Measurements from ENCODE around the gene ZNF385B.

DNA sequence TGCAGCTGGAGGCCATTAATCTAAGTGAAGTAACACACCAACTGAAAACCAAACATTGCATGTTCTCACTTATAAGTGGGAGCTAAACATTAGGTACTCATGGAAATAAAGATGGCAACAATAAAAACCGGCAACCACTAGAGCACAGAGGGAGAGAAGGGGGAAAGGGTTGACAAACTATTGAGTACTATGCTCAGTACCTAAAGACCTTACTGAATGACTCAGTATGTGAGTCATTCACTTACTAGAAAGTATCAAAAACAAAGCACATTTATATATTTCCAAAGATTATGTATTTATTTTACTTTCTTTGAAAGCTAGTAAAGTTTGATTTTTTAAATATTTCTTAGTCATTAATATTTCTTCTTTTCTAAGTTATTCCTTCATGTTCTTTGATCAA lies 48.9 kb downstream of the ZNF385B start:
- TF ChIP-seq, protein P1, sequence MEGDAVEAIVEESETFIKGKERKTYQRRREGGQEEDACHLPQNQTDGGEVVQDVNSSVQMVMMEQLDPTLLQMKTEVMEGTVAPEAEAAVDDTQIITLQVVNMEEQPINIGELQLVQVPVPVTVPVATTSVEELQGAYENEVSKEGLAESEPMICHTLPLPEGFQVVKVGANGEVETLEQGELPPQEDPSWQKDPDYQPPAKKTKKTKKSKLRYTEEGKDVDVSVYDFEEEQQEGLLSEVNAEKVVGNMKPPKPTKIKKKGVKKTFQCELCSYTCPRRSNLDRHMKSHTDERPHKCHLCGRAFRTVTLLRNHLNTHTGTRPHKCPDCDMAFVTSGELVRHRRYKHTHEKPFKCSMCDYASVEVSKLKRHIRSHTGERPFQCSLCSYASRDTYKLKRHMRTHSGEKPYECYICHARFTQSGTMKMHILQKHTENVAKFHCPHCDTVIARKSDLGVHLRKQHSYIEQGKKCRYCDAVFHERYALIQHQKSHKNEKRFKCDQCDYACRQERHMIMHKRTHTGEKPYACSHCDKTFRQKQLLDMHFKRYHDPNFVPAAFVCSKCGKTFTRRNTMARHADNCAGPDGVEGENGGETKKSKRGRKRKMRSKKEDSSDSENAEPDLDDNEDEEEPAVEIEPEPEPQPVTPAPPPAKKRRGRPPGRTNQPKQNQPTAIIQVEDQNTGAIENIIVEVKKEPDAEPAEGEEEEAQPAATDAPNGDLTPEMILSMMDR (IDR thresholded peaks at IDR 0.05 in 2 of 3, conservative IDR thresholded peaks at IDR 0.05 in 1 of 3; ENCODE audit: borderline replicate concordance in 1 of 3, insufficient read depth in 1 of 3, low read depth in 2 of 3, low read length in 2 of 3): no peak
- TF ChIP-seq JUND (IDR thresholded peaks at IDR 0.05) (no peak), EZH2 (IDR thresholded peaks at IDR 0.05) (no peak), ZFX (IDR thresholded peaks at IDR 0.05) (no peak), ELF1 (IDR thresholded peaks at IDR 0.05; ENCODE audit: borderline replicate concordance, low read depth) (no peak), CBX3 (IDR thresholded peaks at IDR 0.05; ENCODE audit: low read depth) (no peak), SRF (IDR thresholded peaks at IDR 0.05; ENCODE audit: low read depth) (no peak), ZNF274 (IDR thresholded peaks at IDR 0.05; ENCODE audit: low read depth, low read length) (no peak), EZH2phosphoT487 (IDR thresholded peaks at IDR 0.05; ENCODE audit: borderline replicate concordance) (no peak), YY1 (IDR thresholded peaks at IDR 0.05; ENCODE audit: extremely low read depth, insufficient replicate concordance, low read depth, low read length) (no peak), CEBPB (IDR thresholded peaks at IDR 0.05; ENCODE audit: low read depth) (no peak)

Measured in HCT116 (cell line).